K562 (cell line): Measurements from ENCODE around the gene GRK3. TPM values are rescaled to one million over a fixed set of nuclear protein-coding genes. Genes with fewer than 3 reads are reported as not detected.

Experiments
- ARID4B ChIP-seq: sonication (generic); formaldehyde crosslinking; IDR thresholded peaks from 2 replicates; pipeline ENCODE4 v1.8.0; 2022; ENCODE audit warnings: mild to moderate bottlenecking, missing genetic modification reagents
- CHCHD3 ChIP-seq: fragments of 250-450 bp; sonication (Bioruptor Pico); IDR thresholded peaks from 2 replicates; pipeline ENCODE4 v2.1.2; 2022; ENCODE audit warnings: mild to moderate bottlenecking
- DMBX1 ChIP-seq: fragments of 250-450 bp; sonication (Bioruptor Pico); IDR thresholded peaks from 2 replicates; pipeline ENCODE4 v1.8.0; 2022; ENCODE audit warnings: inconsistent platforms, mild to moderate bottlenecking, moderate library complexity, borderline replicate concordance
- DPF2 ChIP-seq: fragments of 450-650 bp; IDR thresholded peaks from 2 replicates; pipeline ENCODE4 v1.6.1; 2016
- FOXP1 ChIP-seq: sonication (generic); formaldehyde crosslinking; IDR thresholded peaks from 2 replicates; pipeline ENCODE4 v1.8.0; 2022; ENCODE audit warnings: mild to moderate bottlenecking, missing genetic modification reagents
- GATA2 ChIP-seq: sonication (generic); formaldehyde crosslinking; IDR thresholded peaks from 2 replicates; pipeline ENCODE4 v1.4.0; 2020; ENCODE audit warnings: mild to moderate bottlenecking, missing genetic modification reagents
- HIVEP1 ChIP-seq: fragments of 250-450 bp; sonication (Bioruptor Pico); IDR thresholded peaks from 2 replicates; pipeline ENCODE4 v1.4.0; 2020; ENCODE audit warnings: mild to moderate bottlenecking
- KHSRP ChIP-seq: fragments of 450-650 bp; IDR thresholded peaks from 2 replicates; pipeline ENCODE4 v1.6.1; 2017
- LEF1 ChIP-seq: fragments of 450-650 bp; IDR thresholded peaks from 2 replicates; pipeline ENCODE4 v1.6.1; 2016; ENCODE audit warnings: mild to moderate bottlenecking
- MAFG ChIP-seq: fragments of 450-650 bp; conservative IDR thresholded peaks from 2 replicates; pipeline ENCODE4 v1.6.1; 2016; ENCODE audit warnings: missing genetic modification characterization, missing compliant biosample characterization
- NR1H2 ChIP-seq: sonication (generic); formaldehyde crosslinking; IDR thresholded peaks from 2 replicates; pipeline ENCODE4 v1.4.0; 2020; ENCODE audit warnings: mild to moderate bottlenecking, missing genetic modification reagents
- NR2F6 ChIP-seq: fragments of 450-650 bp; formaldehyde crosslinking; IDR thresholded peaks from 2 replicates; pipeline ENCODE4 v1.4.0; 2020; ENCODE audit warnings: mild to moderate bottlenecking
- PRDM10 ChIP-seq: fragments of 450-650 bp; IDR thresholded peaks from 2 replicates; pipeline ENCODE4 v1.6.1; 2018; ENCODE audit not compliant: partially characterized antibody
- SOX6 ChIP-seq: fragments of 450-650 bp; IDR thresholded peaks from 2 replicates; pipeline ENCODE4 v1.6.1; 2014; ENCODE audit warnings: mild to moderate bottlenecking
- SP2 ChIP-seq: IDR thresholded peaks from 2 replicates; pipeline ENCODE4 v1.6.1; 2011; ENCODE audit warnings: mild to moderate bottlenecking, low read depth, low read length, moderate library complexity; ENCODE audit not compliant: poor library complexity, severe bottlenecking; ENCODE audit errors: extremely low read depth
- TAF9B ChIP-seq: fragments of 450-650 bp; IDR thresholded peaks from 2 replicates; pipeline ENCODE4 v1.6.1; 2018; ENCODE audit warnings: mild to moderate bottlenecking; ENCODE audit not compliant: partially characterized antibody
- TEAD4 ChIP-seq, 2 experiments: sonication (generic) in 1 of 2; formaldehyde crosslinking in 1 of 2; IDR thresholded peaks; 2 replicates each; pipeline versions ENCODE4 v1.6.1 to v1.8.0; 2012 to 2022; ENCODE audit warnings: borderline replicate concordance in 1 of 2, inconsistent platforms in 1 of 2, low read length in 1 of 2, mild to moderate bottlenecking in 1 of 2, missing genetic modification reagents in 1 of 2
- THRA ChIP-seq: fragments of 450-650 bp; IDR thresholded peaks from 2 replicates; pipeline ENCODE4 v1.6.1; 2017; ENCODE audit warnings: mild to moderate bottlenecking, moderate library complexity
- ZNF12 ChIP-seq: sonication (generic); formaldehyde crosslinking; IDR thresholded peaks from 2 replicates; pipeline ENCODE4 v1.4.0; 2020; ENCODE audit warnings: mild to moderate bottlenecking, missing genetic modification reagents
- ZNF431 ChIP-seq: sonication (generic); formaldehyde crosslinking; IDR thresholded peaks from 2 replicates; pipeline ENCODE4 v1.8.0; 2022; ENCODE audit warnings: mild to moderate bottlenecking, missing genetic modification reagents
- ZNF583 ChIP-seq: fragments of 250-450 bp; sonication (Bioruptor Pico); IDR thresholded peaks from 2 replicates; pipeline ENCODE4 v1.4.0; 2020
- polyA plus RNA-seq, 8 experiments: library from polyadenylated mRNA; depleted of rRNA in 4 of 8; stranded (reverse) in 5 of 8; unstranded in 3 of 8; fragments of >200 nt; fragmentation: Nextera tagmentation in 2 of 8; fragmentation: Illumina TruSeq in 1 of 8; extraction: Ambion mirVana in 2 of 8; extraction: Trizol in 1 of 8; gene quantifications; 2 replicates each; pipeline versions ENCODE4 v1.2.1 to v1.2.3, GENCODE V29; 2011 to 2014; ENCODE audit warnings: inconsistent platforms in 1 of 8, missing spikeins in 1 of 8
- total RNA-seq, 7 experiments: library from RNA; depleted of rRNA in 6 of 7; stranded (reverse); fragments of >200 nt in 6 of 7; fragmentation: Illumina TruSeq in 2 of 7; extraction: Trizol in 2 of 7; gene quantifications; 2 replicates each; pipeline versions ENCODE4 v1.2.1 to v1.2.3, GENCODE V29; 2011 to 2021; ENCODE audit warnings: low replicate concordance in 1 of 7

Gene GRK3
- total and polyA plus RNA-seq, 9 of the 15 experiments (the other 6 are each of a cell fraction or from before 2014, with no cell fraction given), result 1.4 to 7.6 (median 3.6) TPM

- TF ChIP-seq HIVEP1 (no peak), DPF2 (peak; percentile 66), ZNF583 (no peak), FOXP1 (no peak), KHSRP (no peak), PRDM10 (peak; percentile 33), DMBX1 (CRISPR knock-in tag) (no peak), CHCHD3 (no peak), LEF1 (no peak), SP2 (no peak), ARID4B (no peak), TAF9B (no peak), GATA2 (CRISPR knock-in tag) (no peak), ZNF431 (CRISPR knock-in tag) (no peak), NR1H2 (CRISPR knock-in tag) (no peak), NR2F6 (CRISPR knock-in tag) (no peak), ZNF12 (CRISPR knock-in tag) (no peak), TEAD4 (IDR thresholded peaks at IDR 0.05; ENCODE audit: low read length) (peak; percentile 29; the same call in 1 of the 2 replicates), TEAD4 (CRISPR knock-in tag; IDR thresholded peaks at IDR 0.05; ENCODE audit: borderline replicate concordance) (no peak), MAFG (tag) (no peak), SOX6 (no peak), THRA (no peak)
Measured at GRCh38 chr22:25747245-25747944, 182.9 kb downstream of the GRK3 start (continued).
